Non-pigmented ciliary epithelial cell (primary cell): ENCODE measurements around the gene LARGE1.

Source experiments
- DNase-seq: peaks from one replicate; pipeline ENCODE4 v3.0.0-alpha.2; 2010; ENCODE audit warnings: low read depth

The LARGE1 gene

GRCh38 chr22:33361581-33361980 is 558.7 kb downstream of the LARGE1 start:
- DNase-seq = no peak

GRCh38 chr22:33357981-33358399 is 562.3 kb downstream of the LARGE1 start:
- no peak for DNase-seq

DNA sequence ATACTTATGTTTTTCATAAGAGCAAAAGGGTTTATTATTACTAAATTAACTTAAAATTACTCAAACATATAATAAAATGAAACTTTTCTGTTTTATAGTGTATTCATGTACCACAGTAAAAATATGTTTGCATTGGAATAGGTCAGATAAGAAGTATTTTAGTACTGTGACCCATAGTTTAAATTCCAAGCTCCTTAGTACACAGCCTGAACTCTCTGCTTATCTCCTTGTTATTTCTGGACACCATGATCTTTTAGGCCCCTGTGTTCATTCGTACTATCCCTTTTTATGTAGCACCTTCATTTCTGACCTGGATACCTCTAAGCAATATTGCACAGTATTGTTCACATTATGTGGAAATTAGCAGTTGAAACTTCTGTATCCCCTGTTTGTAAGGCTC is 565.3 kb downstream of the LARGE1 start:
- no peak for DNase-seq

GRCh38 chr22:33353502-33353901 is 566.8 kb downstream of the LARGE1 start:
- no peak for DNase-seq

GRCh38 chr22:33352768-33353167 is 567.5 kb downstream of the LARGE1 start:
- no peak for DNase-seq

DNA sequence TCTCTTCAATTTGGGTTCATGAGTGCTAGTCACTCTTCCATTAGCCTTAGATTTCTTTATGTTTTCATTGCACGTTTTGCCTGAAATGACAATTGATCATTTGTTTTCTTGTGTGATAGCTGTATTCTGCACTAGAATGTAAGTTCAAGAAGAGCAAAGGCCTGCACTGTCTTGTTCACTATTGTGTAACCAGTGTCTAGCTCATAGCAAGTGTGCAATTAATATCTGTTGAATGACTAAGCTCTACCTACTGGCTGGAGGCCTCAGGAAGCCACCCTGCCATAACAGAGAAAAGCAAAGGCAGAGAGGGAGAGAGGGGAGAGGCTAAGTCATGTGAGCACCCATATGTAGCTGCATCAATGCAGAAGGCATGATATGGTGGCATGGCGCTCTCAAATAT is 569.3 kb downstream of the LARGE1 start:
- DNase-seq = no peak

GRCh38 chr22:33350491-33350890 is 569.8 kb downstream of the LARGE1 start:
- no peak for DNase-seq

DNA sequence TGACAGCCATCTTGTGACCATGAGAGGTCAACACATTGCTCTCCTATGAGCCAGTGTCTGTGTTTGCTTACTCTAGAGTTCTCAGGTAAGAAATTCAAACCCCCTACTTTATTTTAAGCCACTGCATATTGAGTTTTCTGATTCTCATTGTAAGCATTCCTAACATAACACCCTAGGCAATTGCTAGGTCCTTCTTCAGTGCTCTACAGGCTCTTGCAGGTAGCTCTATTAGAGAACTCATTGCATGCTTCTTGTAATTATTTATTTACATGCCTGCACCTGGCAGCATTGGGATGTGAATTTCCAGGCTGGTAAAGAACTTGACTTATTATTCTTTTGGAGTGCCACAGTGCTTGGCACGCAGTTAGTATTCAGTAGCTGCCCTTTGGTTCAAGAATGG is 573.3 kb downstream of the LARGE1 start:
- DNase-seq = no peak

- DNase-seq = no peak
These were observed 578.7 kb downstream of the LARGE1 start for GRCh38 chr22:33341611-33342010.

- no peak for DNase-seq
These were observed 582.8 kb downstream of the LARGE1 start for GRCh38 chr22:33337524-33337923.

- no peak for DNase-seq
These were observed 584.5 kb downstream of the LARGE1 start for GRCh38 chr22:33335611-33336279.

DNA sequence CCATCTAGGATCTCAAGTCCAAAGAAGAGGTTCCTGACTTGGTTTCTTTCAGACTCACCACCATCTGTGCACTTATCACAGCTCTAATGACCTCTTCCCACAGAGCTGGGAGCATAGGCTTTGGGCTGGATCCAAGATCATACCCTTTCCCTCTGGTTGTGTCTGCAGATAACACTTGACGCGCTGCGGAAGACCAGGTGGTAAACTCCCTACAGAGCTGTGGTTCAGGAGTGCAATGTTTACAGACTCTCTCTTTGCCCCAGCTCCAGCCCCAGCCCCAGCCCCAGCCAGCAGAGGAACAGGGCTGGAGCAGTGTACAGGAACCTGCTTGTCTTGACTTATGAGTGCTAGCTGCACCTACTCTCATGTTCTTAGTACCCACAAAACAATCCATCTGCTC is 587.7 kb downstream of the LARGE1 start:
- DNase-seq = no peak

DNA sequence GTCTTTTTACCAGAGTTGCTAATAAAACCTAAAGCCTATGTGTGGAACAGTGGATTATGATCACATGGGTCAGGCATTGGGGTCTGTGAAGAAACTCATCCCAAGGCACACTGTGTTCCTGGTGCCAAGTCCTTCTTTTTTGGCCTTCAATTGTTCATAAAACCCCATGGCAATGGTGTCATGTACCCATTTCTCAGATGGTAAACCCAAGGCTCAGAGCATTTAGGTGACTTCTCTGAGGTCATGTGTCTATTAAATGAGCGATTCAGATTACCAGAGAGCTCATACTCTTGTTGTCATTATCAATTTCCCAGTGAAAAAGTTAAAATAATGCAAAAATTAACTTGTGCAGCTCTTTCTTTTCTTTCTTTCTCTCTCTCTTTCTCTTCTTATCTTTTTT is 589.3 kb downstream of the LARGE1 start:
- DNase-seq = no peak

DNA sequence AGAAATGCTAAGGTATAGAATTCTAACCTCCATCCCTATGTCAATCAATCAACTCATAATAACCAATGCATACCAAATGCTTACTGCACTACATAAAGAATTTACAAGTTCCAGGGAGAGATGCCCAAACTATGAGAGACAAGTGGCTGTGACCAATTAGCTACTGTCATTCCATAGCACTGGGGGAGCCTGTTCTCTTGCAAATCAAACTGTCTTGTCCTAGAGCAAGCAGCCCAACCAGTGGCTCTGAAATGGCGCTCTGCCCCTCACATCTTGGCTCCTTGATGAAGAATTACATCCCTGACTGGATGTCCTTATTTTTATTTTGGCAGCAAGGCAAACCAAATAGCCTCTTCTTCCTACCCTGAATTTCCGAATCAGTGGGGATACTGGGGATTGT is 589.7 kb downstream of the LARGE1 start:
- DNase-seq = no peak

DNA sequence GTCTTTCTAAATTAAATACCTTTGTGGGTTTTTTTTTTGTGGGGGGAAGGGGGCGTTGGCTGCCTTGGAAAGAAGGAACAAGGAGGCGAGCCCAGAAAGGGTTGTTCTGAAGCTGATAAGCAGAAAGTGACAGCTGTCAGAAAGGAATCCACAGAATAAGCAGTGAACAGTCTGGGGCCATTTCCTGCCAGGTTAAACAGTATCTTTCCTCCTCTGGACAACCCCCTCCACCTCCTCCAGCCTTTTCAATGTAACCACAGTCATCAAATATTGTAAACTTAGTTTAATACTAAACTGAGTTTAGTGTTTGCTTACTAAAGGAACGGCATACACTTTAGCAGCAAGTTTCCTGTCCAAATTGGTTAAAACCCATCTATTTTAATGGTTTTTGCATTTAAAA is 590.9 kb downstream of the LARGE1 start:
- DNase-seq = no peak

DNA sequence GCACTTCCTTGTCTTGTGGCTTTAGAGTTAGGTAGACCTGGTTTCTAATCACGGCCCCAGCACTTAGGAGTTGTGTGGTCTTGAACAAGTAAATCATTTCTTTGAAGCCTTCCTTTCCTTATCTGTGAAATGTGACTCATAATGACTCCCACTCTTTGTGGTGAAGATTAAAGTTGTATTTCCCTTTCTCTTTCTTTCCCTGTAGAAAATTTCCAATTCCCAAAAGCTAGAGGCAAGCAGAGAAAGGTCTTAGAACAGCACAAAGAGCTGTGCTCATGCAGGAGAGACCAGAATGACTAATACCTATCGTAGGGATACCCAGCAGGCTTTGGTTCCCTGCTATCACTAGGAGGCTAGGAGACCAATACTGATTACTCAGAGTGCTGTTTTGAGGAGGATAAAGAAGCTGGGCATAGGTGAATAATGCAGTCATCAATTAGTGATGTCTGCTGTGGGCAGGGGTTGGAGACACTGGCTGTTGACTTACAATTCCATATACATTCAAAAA is 591.4 kb downstream of the LARGE1 start:
- peak; percentile 8 for DNase-seq

DNA sequence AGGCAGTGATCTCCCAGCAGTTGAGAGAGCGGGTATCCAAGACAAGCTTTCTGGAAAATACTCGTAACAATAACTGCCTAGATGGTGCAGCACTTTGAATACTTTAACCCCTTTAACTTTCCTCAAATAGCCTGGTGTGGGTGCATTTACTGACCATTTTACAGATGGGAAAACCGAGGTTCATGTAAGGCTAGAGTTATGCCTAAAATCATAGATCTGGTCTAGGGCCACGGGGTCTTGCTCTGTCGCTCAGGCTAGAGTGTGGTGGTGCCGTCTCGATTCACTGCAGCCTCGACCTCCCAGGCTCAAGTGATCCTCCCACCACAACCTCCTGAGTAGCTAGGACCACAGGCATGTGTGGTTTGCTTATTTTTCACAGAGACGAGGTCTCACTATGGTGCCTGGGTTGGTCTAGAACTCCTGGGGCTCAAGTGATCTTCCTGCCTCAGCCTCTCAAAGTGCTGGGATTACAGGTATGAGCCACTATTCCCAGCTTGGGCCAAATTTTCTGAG is 592.9 kb downstream of the LARGE1 start:
- no peak for DNase-seq

DNA sequence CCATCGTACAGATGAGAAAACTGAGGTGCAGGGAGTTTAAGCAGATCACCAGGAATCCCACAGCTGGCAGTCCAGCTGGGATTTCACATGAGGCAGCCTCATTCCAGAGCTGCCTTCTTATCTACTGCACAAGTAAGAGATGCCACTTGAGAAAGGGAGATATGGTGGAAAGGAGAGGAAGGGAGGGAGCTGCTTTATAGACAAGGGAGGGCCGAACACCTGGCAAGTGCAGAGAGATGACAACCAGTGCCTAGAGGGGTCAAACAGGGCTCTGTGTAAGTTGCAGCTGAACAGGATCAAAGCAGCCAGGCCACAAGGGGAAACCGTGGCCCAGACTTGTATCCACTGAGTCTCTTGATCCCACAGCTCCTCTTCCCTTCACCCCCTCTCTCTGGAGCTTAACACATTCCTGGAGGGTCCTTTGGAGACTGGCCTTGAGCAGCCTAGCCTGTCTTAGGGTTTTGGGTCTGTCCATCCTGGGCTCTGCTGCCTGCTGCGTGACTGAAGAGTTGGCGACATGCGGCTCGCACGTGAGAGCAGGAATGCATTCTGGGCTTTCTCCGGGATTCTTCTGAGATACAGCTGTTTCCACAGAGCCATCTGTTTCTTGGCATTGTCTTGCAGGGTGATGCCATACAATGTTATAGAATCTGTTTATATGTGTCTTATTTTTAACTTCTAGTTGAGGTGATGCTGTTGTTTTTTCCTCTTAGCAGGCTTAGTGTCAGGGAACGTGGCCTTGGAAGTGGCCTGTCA is 593.6 kb downstream of the LARGE1 start:
- no peak for DNase-seq

DNA sequence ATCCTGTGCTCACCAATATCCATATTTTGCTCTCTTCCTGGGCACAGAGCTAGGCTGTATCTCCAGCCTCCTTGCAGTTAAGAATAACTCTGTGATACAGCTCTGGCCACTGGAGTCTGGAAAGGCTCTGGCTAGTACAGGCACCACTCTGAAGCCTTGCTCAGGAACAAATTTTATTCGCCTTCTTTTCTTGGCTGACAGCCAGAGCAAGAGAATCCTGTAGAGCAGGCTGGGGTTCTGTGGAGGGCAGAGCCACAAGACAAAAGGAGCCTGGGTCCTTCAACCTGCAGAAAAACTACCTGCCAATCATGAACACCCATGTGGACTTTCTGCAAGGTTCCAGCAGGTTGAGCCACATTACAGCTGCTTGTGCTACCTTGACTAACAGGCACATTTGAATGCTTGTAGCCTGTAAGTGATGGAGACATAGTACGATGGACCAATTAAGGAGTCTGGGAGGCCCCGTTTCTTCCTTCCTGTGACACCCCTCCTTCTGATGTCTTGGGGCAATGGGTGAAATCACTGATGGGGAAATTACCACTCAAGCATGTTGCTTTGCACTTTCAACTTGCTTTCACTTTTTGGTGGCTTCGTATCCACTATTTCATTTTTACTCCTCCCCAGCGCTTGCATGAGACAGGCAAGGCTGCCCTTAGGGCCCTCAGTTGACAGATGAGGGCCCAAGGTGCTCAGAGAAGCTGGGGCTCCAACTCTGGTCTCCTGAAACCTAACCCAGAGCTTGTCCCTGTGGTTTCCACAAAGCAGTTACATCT is 594.9 kb downstream of the LARGE1 start:
- DNase-seq = no peak

GRCh38 chr22:33324228-33324627 is 596.0 kb downstream of the LARGE1 start:
- no peak for DNase-seq

GRCh38 chr22:33321466-33321865 is 598.8 kb downstream of the LARGE1 start:
- DNase-seq = no peak

- no peak for DNase-seq
These were observed 604.3 kb downstream of the LARGE1 start for GRCh38 chr22:33315954-33316353.

GRCh38 chr22:33315117-33315516 is 605.2 kb downstream of the LARGE1 start:
- DNase-seq = no peak
